PC-3 (cell line): ENCODE data around the gene SPEF2.

Experiments
- EZH2 ChIP-seq: fragments of 300-600 bp; sonication (generic); IDR thresholded peaks from one replicate; pipeline ENCODE4 v1.6.1; 2017; ENCODE audit warnings: antibody characterized with exemption, mild to moderate bottlenecking, low read length; ENCODE audit not compliant: unreplicated experiment
- EZH2phosphoT487 ChIP-seq: fragments of 300-600 bp; sonication (generic); IDR thresholded peaks from 2 replicates; pipeline ENCODE4 v1.6.1; 2018; ENCODE audit warnings: mild to moderate bottlenecking, antibody characterized with exemption, low read length, borderline replicate concordance
- TF ChIP-seq, protein P1 (sequence below): fragments of 300-600 bp; sonication (generic); conservative IDR thresholded peaks from 2 replicates; pipeline ENCODE4 v1.5.1; 2017; ENCODE audit warnings: antibody characterized with exemption, low read depth, mild to moderate bottlenecking, low read length

DNA sequence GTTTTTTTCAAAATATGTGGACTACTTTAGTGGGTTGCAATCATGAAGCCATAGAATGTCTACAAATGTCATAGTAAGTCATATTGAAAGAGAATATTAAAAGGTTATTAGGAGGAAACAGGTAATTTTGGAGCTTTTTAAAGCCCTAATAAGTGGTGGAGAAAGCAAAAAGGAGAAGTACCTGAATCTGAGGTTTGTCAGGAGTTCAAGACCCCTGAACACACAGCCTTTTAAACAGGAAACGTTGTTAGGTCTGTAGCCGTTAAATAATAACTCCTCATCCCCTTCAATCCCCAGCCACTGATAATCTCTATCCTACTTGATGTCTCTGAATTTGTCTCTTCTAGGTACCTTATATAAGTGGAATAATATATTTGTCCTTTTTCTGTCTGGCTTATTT lies 51.1 kb downstream of the SPEF2 start:
- TF ChIP-seq, protein P1, sequence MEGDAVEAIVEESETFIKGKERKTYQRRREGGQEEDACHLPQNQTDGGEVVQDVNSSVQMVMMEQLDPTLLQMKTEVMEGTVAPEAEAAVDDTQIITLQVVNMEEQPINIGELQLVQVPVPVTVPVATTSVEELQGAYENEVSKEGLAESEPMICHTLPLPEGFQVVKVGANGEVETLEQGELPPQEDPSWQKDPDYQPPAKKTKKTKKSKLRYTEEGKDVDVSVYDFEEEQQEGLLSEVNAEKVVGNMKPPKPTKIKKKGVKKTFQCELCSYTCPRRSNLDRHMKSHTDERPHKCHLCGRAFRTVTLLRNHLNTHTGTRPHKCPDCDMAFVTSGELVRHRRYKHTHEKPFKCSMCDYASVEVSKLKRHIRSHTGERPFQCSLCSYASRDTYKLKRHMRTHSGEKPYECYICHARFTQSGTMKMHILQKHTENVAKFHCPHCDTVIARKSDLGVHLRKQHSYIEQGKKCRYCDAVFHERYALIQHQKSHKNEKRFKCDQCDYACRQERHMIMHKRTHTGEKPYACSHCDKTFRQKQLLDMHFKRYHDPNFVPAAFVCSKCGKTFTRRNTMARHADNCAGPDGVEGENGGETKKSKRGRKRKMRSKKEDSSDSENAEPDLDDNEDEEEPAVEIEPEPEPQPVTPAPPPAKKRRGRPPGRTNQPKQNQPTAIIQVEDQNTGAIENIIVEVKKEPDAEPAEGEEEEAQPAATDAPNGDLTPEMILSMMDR, result no peak
- TF ChIP-seq EZH2 (no peak), EZH2phosphoT487 (no peak)
